Tibial nerve (tissue), 4 donors: ENCODE results near the gene RPS27L. TPM values are rescaled to one million over a fixed set of nuclear protein-coding genes. Genes with fewer than 3 reads are reported as not detected.

Source experiments
- DNase-seq, 2 donors: peaks; one replicate each; pipeline ENCODE4 v3.0.0-alpha.2; 2019; ENCODE audit warnings: low spot score in 2 of 2
- H3K27ac ChIP-seq, 4 donors: fragments of 200-600 bp; sonication (generic) in 3 of 4; one replicate each; pipeline ENCODE4 v1.5.1; 2017 to 2019; ENCODE audit warnings: mild to moderate bottlenecking in 1 of 4
- H3K27me3 ChIP-seq, 2 donors: fragments of 200-600 bp; sonication (generic) in 1 of 2; one replicate each; pipeline versions ENCODE4 v1.5.1 to v1.6.0; 2017 to 2019
- H3K36me3 ChIP-seq, 3 donors: fragments of 200-600 bp; sonication (generic); one replicate each; pipeline ENCODE4 v1.5.1; 2018 to 2019
- H3K4me1 ChIP-seq, 4 donors: fragments of 200-600 bp; sonication (generic) in 3 of 4; one replicate each; pipeline ENCODE4 v1.5.1; 2017 to 2019
- H3K4me3 ChIP-seq, 4 donors: fragments of 200-600 bp; sonication (generic) in 3 of 4; one replicate each; pipeline ENCODE4 v1.5.1; 2017 to 2019; ENCODE audit warnings: mild to moderate bottlenecking in 1 of 4, moderate library complexity in 1 of 4
- H3K9me3 ChIP-seq, 4 donors: fragments of 200-600 bp; sonication (generic) in 3 of 4; one replicate each; pipeline ENCODE4 v1.5.1; 2017 to 2019
- CTCF ChIP-seq, 5 experiments: fragments of 200-600 bp in 3 of 5; fragments of 450-650 bp in 2 of 5; sonication (generic) in 3 of 5; IDR thresholded peaks; one replicate each; pipeline ENCODE4 v1.5.1; 2016 to 2019; ENCODE audit warnings: antibody characterized with exemption in 5 of 5, mild to moderate bottlenecking in 3 of 5, moderate library complexity in 2 of 5
- EP300 ChIP-seq, 2 donors: sonication (generic); formaldehyde crosslinking; IDR thresholded peaks; one replicate each; pipeline ENCODE4 v1.6.1; 2017; ENCODE audit warnings: antibody characterized with exemption in 2 of 2, mild to moderate bottlenecking in 1 of 2
- POLR2A ChIP-seq, 2 donors: fragments of 450-650 bp; IDR thresholded peaks; one replicate each; pipeline ENCODE4 v1.6.1; 2017; ENCODE audit warnings: antibody characterized with exemption in 2 of 2, mild to moderate bottlenecking in 2 of 2, moderate library complexity in 2 of 2
- WGBS, 2 donors: methylation state at CpG; one replicate each; pipeline ENCODE4 v1.1.5; 2018; 5-methylcytosine and 5-hydroxymethylcytosine counted together
- total RNA-seq, 4 donors: library from RNA; depleted of rRNA; stranded (reverse); fragments of >200 nt; gene quantifications; one replicate each; pipeline ENCODE4 v1.1.0, GENCODE V29; 2016

The RPS27L gene
- total RNA-seq, 4 donors from 2014 or later: 50.3 to 83.7 (median 71.7) TPM

GRCh38 chr15:63165166-63165859 is 8.0 kb upstream of the RPS27L start:
- H3K4me3 ChIP-seq: no peak overlapping the region
- 71% methylated on average over 6 of the region's 6 CpGs for WGBS, 2 donors
- no peak overlapping the region for H3K27ac ChIP-seq
- TF ChIP-seq CTCF (IDR thresholded peaks at IDR 0.05): no peak
- no peak for TF ChIP-seq EP300 (IDR thresholded peaks at IDR 0.05)
- TF ChIP-seq POLR2A (IDR thresholded peaks at IDR 0.05): no peak
- H3K4me1 ChIP-seq: no peaks in the 10 kb centered on the region
- H3K36me3 ChIP-seq: no peaks in the 10 kb centered on the region
- no peaks in the 10 kb centered on the region for H3K27me3 ChIP-seq
- H3K9me3 ChIP-seq: no peaks in the 10 kb centered on the region
- DNase-seq: no peak

DNA sequence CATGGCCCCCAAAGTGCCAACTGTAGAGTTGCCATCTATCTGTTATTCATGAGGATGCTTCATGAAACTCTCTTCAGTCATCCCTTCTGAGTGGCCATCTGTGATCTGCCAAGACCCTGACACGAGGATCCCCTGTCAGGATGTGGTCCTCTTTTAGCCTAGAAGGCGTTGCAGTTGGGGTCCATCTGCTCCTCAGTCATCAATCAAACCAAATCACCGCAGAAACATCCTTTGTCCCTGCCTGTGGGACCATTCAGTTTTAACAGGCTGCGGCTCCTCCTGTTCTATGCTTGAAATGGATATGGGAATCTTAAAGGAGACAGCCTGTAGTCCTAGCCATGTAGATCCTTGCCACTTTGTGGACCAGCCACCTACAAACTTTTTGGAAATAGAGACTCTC is 5.9 kb upstream of the RPS27L start:
- TF ChIP-seq POLR2A (IDR thresholded peaks at IDR 0.05) (no peak), CTCF (IDR thresholded peaks at IDR 0.05) (no peak), EP300 (IDR thresholded peaks at IDR 0.05) (no peak)
- no peak overlapping the region for H3K27ac ChIP-seq
- WGBS, 2 donors: 75 to 87% methylated on average over 4 of the region's 4 CpGs
- DNase-seq: no peak
- H3K27me3 ChIP-seq: no peaks in the 10 kb centered on the region
- H3K36me3 ChIP-seq: no peaks in the 10 kb centered on the region
- H3K4me3 ChIP-seq: no peak overlapping the region
- H3K4me1 ChIP-seq: peaks cover 0 to 7% (median 0%) of the 10 kb centered on the region in 4 donors
- H3K9me3 ChIP-seq: no peaks in the 10 kb centered on the region

DNA sequence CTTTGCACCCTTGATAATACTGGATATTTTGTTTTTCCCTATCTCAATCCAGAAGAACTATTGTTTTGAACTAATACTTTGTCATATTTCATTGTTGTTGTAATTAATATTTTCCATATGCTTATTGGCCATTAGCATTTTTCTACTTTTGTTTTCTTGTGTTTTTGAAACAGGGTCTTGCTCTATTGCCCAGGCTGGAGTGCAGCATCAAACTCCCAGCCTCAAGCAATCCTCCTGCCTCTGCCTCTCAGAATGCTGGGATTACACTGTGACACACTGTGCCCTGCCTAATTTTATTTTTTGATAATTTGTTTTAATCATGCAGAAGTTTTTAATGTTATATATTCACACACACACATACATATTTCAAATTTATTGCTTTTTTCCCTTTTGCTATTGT is 3.4 kb upstream of the RPS27L start:
- no peaks in the 10 kb centered on the region for H3K9me3 ChIP-seq
- peaks cover 0 to 13% (median 3%) of the 10 kb centered on the region in 4 donors for H3K4me1 ChIP-seq
- no peaks in the 10 kb centered on the region for H3K27me3 ChIP-seq
- no peak overlapping the region for H3K4me3 ChIP-seq
- H3K27ac ChIP-seq: no peak overlapping the region
- H3K36me3 ChIP-seq: no peaks in the 10 kb centered on the region
- no peak for TF ChIP-seq POLR2A (IDR thresholded peaks at IDR 0.05)
- no peak for DNase-seq

DNA sequence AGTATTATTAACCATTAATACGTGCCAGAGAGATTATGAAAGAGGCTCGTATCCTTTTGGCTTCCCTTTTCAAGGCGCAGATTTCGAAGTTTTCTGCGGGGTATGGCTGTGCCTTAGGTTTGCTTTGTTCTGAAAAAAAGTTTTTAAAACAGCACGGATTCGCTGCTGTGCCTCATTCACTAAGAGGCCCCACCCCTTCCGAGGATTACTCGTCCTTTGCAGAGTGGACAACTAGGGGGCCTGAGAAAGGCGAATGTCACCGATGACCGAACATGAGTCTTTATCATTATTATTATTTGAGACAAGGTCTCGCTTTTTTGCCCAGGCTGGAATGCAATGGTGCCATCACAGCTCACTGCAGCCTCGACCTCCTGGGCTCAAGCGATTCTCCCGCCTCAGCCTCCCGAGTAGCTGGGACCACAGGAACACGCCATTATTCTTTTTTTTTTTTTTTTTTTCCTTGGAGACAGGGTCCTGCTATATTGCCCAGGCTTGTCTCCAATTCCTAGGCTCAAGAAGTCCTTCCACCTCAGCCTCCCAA is 684 bp upstream of the RPS27L start:
- 3 to 5% methylated on average over 18 of the region's 18 CpGs for WGBS, 2 donors
- TF ChIP-seq CTCF (IDR thresholded peaks at IDR 0.05): no peak
- TF ChIP-seq POLR2A (IDR thresholded peaks at IDR 0.05): no peak
- no peak for TF ChIP-seq EP300 (IDR thresholded peaks at IDR 0.05)
- no peaks in the 10 kb centered on the region for H3K27me3 ChIP-seq
- no peaks in the 10 kb centered on the region for H3K9me3 ChIP-seq
- H3K36me3 ChIP-seq: peaks cover 0 to 6% (median 5%) of the 10 kb centered on the region in 3 donors
- H3K27ac ChIP-seq: peak overlapping the region; percentile 87 to 99 (median 97)
- DNase-seq: peak in 1 of 2 donors; percentile 65
- peak overlapping the region; percentile 58 to 98 (median 86) for H3K4me3 ChIP-seq
- peaks cover 0 to 28% (median 10%) of the 10 kb centered on the region in 4 donors for H3K4me1 ChIP-seq

- DNase-seq: peak in 1 of 2 donors; percentile 33
- Histone ChIP-seq H3K27ac (peak overlapping the region; percentile 87 to 99 (median 97)), H3K9me3 (no peaks in the 10 kb centered on the region), H3K27me3 (no peaks in the 10 kb centered on the region), H3K36me3 (peaks cover 0 to 17% (median 10%) of the 10 kb centered on the region in 3 donors), H3K4me1 (peaks cover 0 to 28% (median 10%) of the 10 kb centered on the region in 4 donors), H3K4me3 (peak overlapping the region; percentile 58 to 98 (median 86))
- WGBS, 2 donors: 0% methylated on average over 16 of the region's 16 CpGs
- TF ChIP-seq CTCF (IDR thresholded peaks at IDR 0.05) (no peak), EP300 (IDR thresholded peaks at IDR 0.05) (no peak), POLR2A (IDR thresholded peaks at IDR 0.05) (no peak)
Measured at GRCh38 chr15:63156755-63157117, 541 bp downstream of the RPS27L start.
